HepG2 (cell line): ENCODE measurements around the gene ADAMTS16. TPM values are rescaled to one million over a fixed set of nuclear protein-coding genes. Genes with fewer than 3 reads are reported as not detected.

Source experiments
- ARID4A ChIP-seq: sonication (generic); formaldehyde crosslinking; IDR thresholded peaks from 2 replicates; pipeline ENCODE4 v1.5.0; 2020; ENCODE audit warnings: mild to moderate bottlenecking, missing genetic modification reagents, borderline replicate concordance
- ATRX ChIP-seq: sonication (generic); formaldehyde crosslinking; IDR thresholded peaks from 2 replicates; pipeline ENCODE4 v1.4.0; 2020; ENCODE audit warnings: missing genetic modification reagents, borderline replicate concordance
- CBX1 ChIP-seq: IDR thresholded peaks from one replicate; pipeline ENCODE4 v1.6.1; 2016; ENCODE audit warnings: antibody characterized with exemption, low read depth
- EEA1 ChIP-seq: sonication (generic); formaldehyde crosslinking; IDR thresholded peaks from 2 replicates; pipeline ENCODE4 v1.5.1; 2020; ENCODE audit warnings: mild to moderate bottlenecking, missing genetic modification reagents, borderline replicate concordance
- ELF3 ChIP-seq: IDR thresholded peaks from 2 replicates; pipeline ENCODE4 v1.6.1; 2016; ENCODE audit warnings: missing genetic modification reagents, missing compliant biosample characterization
- FLYWCH1 ChIP-seq: sonication (generic); formaldehyde crosslinking; IDR thresholded peaks from 2 replicates; pipeline ENCODE4 v1.8.1; 2023; ENCODE audit warnings: mild to moderate bottlenecking, missing genetic modification reagents
- HNF4A ChIP-seq: sonication (generic); formaldehyde crosslinking; IDR thresholded peaks from 2 replicates; pipeline ENCODE4 v1.4.0; 2020; ENCODE audit warnings: missing genetic modification reagents
- JUN ChIP-seq: sonication (generic); formaldehyde crosslinking; IDR thresholded peaks from 2 replicates; pipeline ENCODE4 v1.4.0; 2020; ENCODE audit warnings: mild to moderate bottlenecking, missing genetic modification reagents
- KLF6 ChIP-seq: IDR thresholded peaks from 2 replicates; pipeline ENCODE4 v1.8.0; 2016; ENCODE audit warnings: missing biosample characterization, missing genetic modification reagents
- LCORL ChIP-seq, 2 experiments: fragments of 450-650 bp in 1 of 2; sonication (generic) in 1 of 2; formaldehyde crosslinking in 1 of 2; IDR thresholded peaks; 2 replicates each; pipeline versions ENCODE4 v1.5.0 to v1.6.1; 2017 to 2020; ENCODE audit warnings: antibody characterized with exemption in 1 of 2, missing genetic modification reagents in 1 of 2
- MIER3 ChIP-seq: IDR thresholded peaks from 2 replicates; pipeline ENCODE4 v1.6.1; 2016; ENCODE audit warnings: missing compliant biosample characterization, borderline replicate concordance
- PAF1 ChIP-seq: IDR thresholded peaks from 2 replicates; pipeline ENCODE4 v1.6.1; 2016; ENCODE audit warnings: missing genetic modification reagents, missing compliant biosample characterization
- PLRG1 ChIP-seq: fragments of 450-650 bp; conservative IDR thresholded peaks from 2 replicates; pipeline ENCODE4 v1.6.1; 2016
- RELA ChIP-seq: sonication (generic); formaldehyde crosslinking; IDR thresholded peaks from 2 replicates; pipeline ENCODE4 v1.4.0; 2020; ENCODE audit warnings: missing genetic modification reagents
- SATB2 ChIP-seq: sonication (generic); formaldehyde crosslinking; IDR thresholded peaks from 2 replicates; pipeline ENCODE4 v1.5.0; 2020; ENCODE audit warnings: missing genetic modification reagents
- SCMH1 ChIP-seq: sonication (generic); formaldehyde crosslinking; IDR thresholded peaks from 2 replicates; pipeline ENCODE4 v1.9.0; 2021; ENCODE audit warnings: missing genetic modification reagents, mild to moderate bottlenecking, borderline replicate concordance
- SIN3B ChIP-seq: fragments of 150-350 bp; IDR thresholded peaks from 2 replicates; pipeline ENCODE4 v1.6.1; 2014; ENCODE audit warnings: low read length
- ZBTB21 ChIP-seq: sonication (generic); formaldehyde crosslinking; IDR thresholded peaks from 2 replicates; pipeline ENCODE4 v1.4.0; 2020; ENCODE audit warnings: missing genetic modification reagents
- ZFP36L2 ChIP-seq: sonication (generic); formaldehyde crosslinking; IDR thresholded peaks from 2 replicates; pipeline ENCODE4 v1.4.0; 2020; ENCODE audit warnings: missing genetic modification reagents
- ZNF33A ChIP-seq: sonication (generic); formaldehyde crosslinking; IDR thresholded peaks from 2 replicates; pipeline ENCODE4 v1.5.1; 2020; ENCODE audit warnings: missing genetic modification reagents, mild to moderate bottlenecking, moderate library complexity, borderline replicate concordance
- ZNF441 ChIP-seq: sonication (generic); formaldehyde crosslinking; IDR thresholded peaks from 2 replicates; pipeline ENCODE4 v1.7.0; 2021; ENCODE audit warnings: missing genetic modification reagents, borderline replicate concordance
- ZNF503 ChIP-seq: sonication (generic); formaldehyde crosslinking; IDR thresholded peaks from 2 replicates; pipeline ENCODE4 v1.4.0; 2020; ENCODE audit warnings: missing genetic modification reagents
- ZNF567 ChIP-seq: sonication (generic); formaldehyde crosslinking; IDR thresholded peaks from 2 replicates; pipeline ENCODE4 v1.8.1; 2023; ENCODE audit warnings: mild to moderate bottlenecking, missing genetic modification reagents, borderline replicate concordance
- ZNF678 ChIP-seq: sonication (generic); formaldehyde crosslinking; IDR thresholded peaks from 2 replicates; pipeline ENCODE4 v1.4.0; 2020; ENCODE audit warnings: mild to moderate bottlenecking, missing genetic modification reagents
- ZNF790 ChIP-seq: sonication (generic); formaldehyde crosslinking; IDR thresholded peaks from 2 replicates; pipeline ENCODE4 v1.8.0; 2022; ENCODE audit warnings: missing genetic modification reagents, mild to moderate bottlenecking, borderline replicate concordance
- ZNF891 ChIP-seq: sonication (generic); formaldehyde crosslinking; IDR thresholded peaks from 2 replicates; pipeline ENCODE4 v1.5.0; 2020; ENCODE audit warnings: mild to moderate bottlenecking, missing genetic modification reagents
- polyA plus RNA-seq, 8 experiments: library from polyadenylated mRNA; depleted of rRNA in 3 of 8; stranded (reverse) in 7 of 8; unstranded in 1 of 8; fragments of >200 nt; fragmentation: Illumina TruSeq in 4 of 8; extraction: Trizol in 4 of 8; gene quantifications; 2 replicates each; pipeline versions ENCODE4 v1.2.1 to v1.2.3, GENCODE V29; 2011 to 2016; ENCODE audit warnings: low read depth in 4 of 8, missing spikeins in 1 of 8, mixed read lengths in 1 of 8; ENCODE audit not compliant: insufficient read depth in 1 of 8
- total RNA-seq, 5 experiments: library from RNA; depleted of rRNA; stranded (reverse); fragments of >200 nt; fragmentation: Illumina TruSeq; extraction: Trizol; gene quantifications; 2 replicates each; pipeline ENCODE4 v1.2.3, GENCODE V29; 2016; ENCODE audit warnings: low read depth in 1 of 5
- TF ChIP-seq, protein P1 (sequence below), 2 experiments: fragments of 450-650 bp in 1 of 2; sonication (generic) in 1 of 2; formaldehyde crosslinking; IDR thresholded peaks; 2 replicates each; pipeline versions ENCODE4 v1.5.0 to v1.8.0; 2020 to 2022; ENCODE audit warnings: mild to moderate bottlenecking in 1 of 2, missing genetic modification reagents in 1 of 2

The ADAMTS16 gene
- total and polyA plus RNA-seq, 2 of the 13 experiments (the other 11 are each of a cell fraction or from before 2014, with no cell fraction given): 0.02 to 0.03 TPM

DNA sequence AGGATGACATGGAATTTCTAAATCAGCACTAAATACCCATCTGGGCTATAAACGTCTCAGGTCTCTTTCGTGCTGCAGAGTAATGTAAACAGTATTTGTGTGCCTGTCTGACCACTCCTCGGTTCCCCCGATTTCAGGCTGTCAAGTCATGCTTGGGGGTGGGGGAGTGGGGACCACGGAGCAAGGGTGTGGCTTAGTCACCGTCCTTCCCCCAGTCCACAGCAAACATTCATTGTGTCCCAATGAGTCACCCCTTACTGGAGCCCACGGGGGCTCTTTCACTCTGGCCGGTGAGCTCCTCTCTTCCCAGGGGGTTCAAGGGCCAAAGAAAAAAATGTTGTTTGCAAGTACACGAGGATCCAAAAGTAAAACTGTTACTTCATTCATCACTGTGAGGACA is 210.0 kb downstream of the ADAMTS16 start (continued):
- peak; percentile 43; the same call in 1 of the 2 replicates for TF ChIP-seq ARID4A
- TF ChIP-seq FLYWCH1 (CRISPR knock-in tag): no peak
- no peak for TF ChIP-seq ZNF503 (CRISPR knock-in tag)
- no peak for TF ChIP-seq SIN3B
- TF ChIP-seq, protein P1, sequence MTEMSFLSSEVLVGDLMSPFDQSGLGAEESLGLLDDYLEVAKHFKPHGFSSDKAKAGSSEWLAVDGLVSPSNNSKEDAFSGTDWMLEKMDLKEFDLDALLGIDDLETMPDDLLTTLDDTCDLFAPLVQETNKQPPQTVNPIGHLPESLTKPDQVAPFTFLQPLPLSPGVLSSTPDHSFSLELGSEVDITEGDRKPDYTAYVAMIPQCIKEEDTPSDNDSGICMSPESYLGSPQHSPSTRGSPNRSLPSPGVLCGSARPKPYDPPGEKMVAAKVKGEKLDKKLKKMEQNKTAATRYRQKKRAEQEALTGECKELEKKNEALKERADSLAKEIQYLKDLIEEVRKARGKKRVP (CRISPR knock-in tag; IDR thresholded peaks at IDR 0.05): no peak
- TF ChIP-seq PLRG1: no peak
- no peak for TF ChIP-seq ZNF567 (CRISPR knock-in tag)
- no peak for TF ChIP-seq KLF6 (CRISPR knock-in tag)
- peak; percentile 66; the same call in 1 of the 2 replicates for TF ChIP-seq JUN
- TF ChIP-seq MIER3 (CRISPR knock-in tag): peak; percentile 29; the same call in 1 of the 2 replicates
- TF ChIP-seq EEA1 (CRISPR knock-in tag): no peak
- TF ChIP-seq HNF4A (CRISPR knock-in tag): peak; percentile 51; the same call in 1 of the 2 replicates
- peak; percentile 22; the same call in 1 of the 2 replicates for TF ChIP-seq ELF3 (CRISPR knock-in tag)
- no peak for TF ChIP-seq ZNF790 (CRISPR knock-in tag)
- TF ChIP-seq SCMH1 (CRISPR knock-in tag): no peak
- no peak for TF ChIP-seq RELA (CRISPR knock-in tag)
- no peak for TF ChIP-seq ZNF33A (CRISPR knock-in tag)
- TF ChIP-seq LCORL (IDR thresholded peaks at IDR 0.05): no peak
- peak; percentile 81 for TF ChIP-seq LCORL (CRISPR knock-in tag; IDR thresholded peaks at IDR 0.05)
- no peak for TF ChIP-seq SATB2 (CRISPR knock-in tag)
- TF ChIP-seq PAF1: no peak
- TF ChIP-seq ZNF678: no peak
- TF ChIP-seq CBX1: no peak
- TF ChIP-seq ZBTB21 (CRISPR knock-in tag): no peak
- TF ChIP-seq ZFP36L2 (CRISPR knock-in tag): no peak
- TF ChIP-seq ZNF891 (CRISPR knock-in tag): no peak
- no peak for TF ChIP-seq ZNF441 (CRISPR knock-in tag)
- TF ChIP-seq ATRX (CRISPR knock-in tag): no peak
